ENCODE measurements around the gene MRPL38. TPM values are rescaled to one million over a fixed set of nuclear protein-coding genes. Genes with fewer than 3 reads are reported as not detected.

MRPL38 gene
- total and polyA plus RNA-seq, 2 donors from 2014 or later, result 89.8 to 114 TPM

- H3K4me3 ChIP-seq (ENCODE audit: low read length in 3 of 3), result peak within 1 kb of the TSS; percentile 80 to 94 (median 80)
- peak; percentile 99 to 100 (median 100) for DNase-seq
- peaks cover 3 to 12% (median 6%) of the 10 kb centered on the region in 3 donors for H3K36me3 ChIP-seq (ENCODE audit: control insufficient read depth in 2 of 3, insufficient read depth in 3 of 3, low read length in 3 of 3)
- H3K9ac ChIP-seq (ENCODE audit: low read length in 3 of 3), result peak within 1 kb of the TSS; percentile 87 to 96 (median 91)
- H3K9me3 ChIP-seq (ENCODE audit: control insufficient read depth in 2 of 3, insufficient read depth in 1 of 3, low read length in 3 of 3), result no peaks in the 10 kb centered on the region
- H3K27ac ChIP-seq (ENCODE audit: low read depth in 2 of 2, low read length in 2 of 2), result peak within 1 kb of the TSS; percentile 99
- H3K27me3 ChIP-seq (ENCODE audit: control insufficient read depth, insufficient read depth, low read length), result no peaks in the 10 kb centered on the region
- peak; percentile 45 for TF ChIP-seq CTCF (IDR thresholded peaks at IDR 0.05; ENCODE audit: borderline replicate concordance, extremely low read depth, insufficient read depth)
- peak; percentile 98 for FAIRE-seq
- intact Hi-C loops (cut with DNase I), result no loop called here
- H3K4me1 ChIP-seq (ENCODE audit: control insufficient read depth in 2 of 3, insufficient read depth in 2 of 3, low read depth in 1 of 3, low read length in 3 of 3), result peaks cover 0 to 14% (median 12%) of the 10 kb centered on the region in 3 donors
Observed at GRCh38 chr17:75855310-75856061, 49.2 kb downstream of the MRPL38 start, which contains the start of gene WBP2. Gene WBP2, minus strand, starts transcription at chr17:75855335. Its CDS starts 38 bp downstream, at chr17:75855297.

- Histone ChIP-seq H3K36me3 (ENCODE audit: control insufficient read depth in 2 of 3, insufficient read depth in 3 of 3, low read length in 3 of 3) (peaks cover 3 to 15% (median 8%) of the 10 kb centered on the region in 3 donors), H3K9me3 (ENCODE audit: control insufficient read depth in 2 of 3, insufficient read depth in 1 of 3, low read length in 3 of 3) (no peaks in the 10 kb centered on the region), H3K4me3 (ENCODE audit: low read length in 3 of 3) (peak overlapping the region; percentile 70 to 80 (median 80)), H3K27ac (ENCODE audit: low read depth in 2 of 2, low read length in 2 of 2) (peak overlapping the region; percentile 99), H3K4me1 (ENCODE audit: control insufficient read depth in 2 of 3, insufficient read depth in 2 of 3, low read depth in 1 of 3, low read length in 3 of 3) (peaks cover 0 to 14% (median 12%) of the 10 kb centered on the region in 3 donors), H3K27me3 (ENCODE audit: control insufficient read depth, insufficient read depth, low read length) (no peaks in the 10 kb centered on the region), H3K9ac (ENCODE audit: low read length in 3 of 3) (peak overlapping the region; percentile 51 to 91 (median 81))
- no peak for TF ChIP-seq CTCF (IDR thresholded peaks at IDR 0.05; ENCODE audit: borderline replicate concordance, extremely low read depth, insufficient read depth)
- FAIRE-seq (no peak), DNase-seq (no peak)
- intact Hi-C loops (cut with DNase I), result no loop called here
Observed at GRCh38 chr17:75854881-75855309, 49.8 kb downstream of the MRPL38 start.

- intact Hi-C loops (cut with DNase I), result no loop called here
Observed at GRCh38 chr17:75854101-75854748, 50.5 kb downstream of the MRPL38 start.

More at GRCh38 chr17:75854101-75854748, 50.5 kb downstream of the MRPL38 start:
- H3K4me1 ChIP-seq (ENCODE audit: control insufficient read depth in 2 of 3, insufficient read depth in 2 of 3, low read depth in 1 of 3, low read length in 3 of 3), result peaks cover 0 to 19% (median 12%) of the 10 kb centered on the region in 3 donors
- H3K36me3 ChIP-seq (ENCODE audit: control insufficient read depth in 2 of 3, insufficient read depth in 3 of 3, low read length in 3 of 3), result peaks cover 3 to 22% (median 14%) of the 10 kb centered on the region in 3 donors
- DNase-seq, result peak in 1 of 5 donors; percentile 40
- TF ChIP-seq CTCF (IDR thresholded peaks at IDR 0.05; ENCODE audit: borderline replicate concordance, extremely low read depth, insufficient read depth), result no peak
- H3K9me3 ChIP-seq (ENCODE audit: control insufficient read depth in 2 of 3, insufficient read depth in 1 of 3, low read length in 3 of 3), result no peaks in the 10 kb centered on the region
- peak overlapping the region; percentile 99 for H3K27ac ChIP-seq (ENCODE audit: low read depth in 2 of 2, low read length in 2 of 2)
- peak overlapping the region; percentile 51 to 91 (median 81) for H3K9ac ChIP-seq (ENCODE audit: low read length in 3 of 3)
- no peak for FAIRE-seq
- no peaks in the 10 kb centered on the region for H3K27me3 ChIP-seq (ENCODE audit: control insufficient read depth, insufficient read depth, low read length)
- H3K4me3 ChIP-seq (ENCODE audit: low read length in 3 of 3), result peak overlapping the region; percentile 70 to 80 (median 80)

Measured in kidney (tissue), 14 donors.